GM18511 (cell line): Measurements from ENCODE around the gene ADH4.
"Not testable (repeated sequence)": the region's sequence is repeated elsewhere in the genome, so short reads cannot be mapped to it uniquely, and the experiment has no call there.

Experiments
- ATAC-seq: cut with Tn5 transposase; IDR thresholded peaks from one replicate; pipeline ENCODE4 v1.9.1; 2021; ENCODE audit warnings: mild to moderate bottlenecking, moderate library complexity; ENCODE audit not compliant: unreplicated experiment

The ADH4 gene

DNA sequence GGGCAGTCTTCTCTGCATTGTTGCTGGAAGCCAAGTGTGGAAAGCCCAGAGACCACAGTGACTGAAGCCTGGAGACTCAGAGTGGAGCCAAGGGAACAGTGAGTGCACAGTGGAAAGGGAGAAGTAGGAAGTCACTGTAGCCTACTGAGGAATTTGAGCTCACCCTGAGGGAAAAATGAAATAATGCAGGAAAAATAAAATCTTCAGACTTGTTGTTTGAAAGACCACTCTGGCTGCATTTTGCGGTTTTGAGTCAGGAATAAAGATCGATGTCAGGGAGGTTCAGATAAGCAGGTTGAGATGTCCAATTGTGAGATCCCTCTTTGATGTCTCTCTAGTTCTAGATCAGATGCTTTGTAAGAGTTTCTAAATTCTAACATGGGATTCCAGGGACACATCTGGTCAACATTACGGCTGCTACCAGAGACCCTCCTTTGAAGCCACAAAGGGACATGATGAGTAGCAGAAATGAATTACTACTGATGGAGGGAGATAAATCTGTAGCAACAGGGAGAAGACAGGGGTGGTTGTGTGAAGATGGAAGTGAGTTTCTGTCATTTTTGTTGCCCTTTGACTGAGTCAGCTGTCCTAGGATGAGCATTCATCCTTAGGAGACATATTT is 8.4 kb downstream of the ADH4 start:
- no peak for ATAC-seq

DNA sequence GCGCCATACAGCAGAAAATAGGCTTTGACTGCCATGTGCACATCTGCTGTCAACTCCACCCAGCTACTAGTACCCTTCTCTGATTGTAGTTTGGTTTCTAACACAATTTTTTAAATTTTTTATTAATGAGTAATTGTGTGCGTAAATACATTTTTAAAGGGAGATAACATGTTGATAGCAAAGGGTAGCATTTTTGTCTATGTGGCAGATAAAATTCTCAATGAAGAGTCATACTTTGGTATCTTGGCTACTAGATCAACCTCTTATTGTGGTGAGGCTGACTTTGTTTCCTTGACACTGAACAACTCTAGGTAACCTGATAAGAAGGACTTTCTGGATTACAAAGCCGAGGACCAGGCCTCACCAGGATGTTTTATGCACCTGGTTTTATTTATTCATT is 9.5 kb downstream of the ADH4 start:
- no peak for ATAC-seq

DNA sequence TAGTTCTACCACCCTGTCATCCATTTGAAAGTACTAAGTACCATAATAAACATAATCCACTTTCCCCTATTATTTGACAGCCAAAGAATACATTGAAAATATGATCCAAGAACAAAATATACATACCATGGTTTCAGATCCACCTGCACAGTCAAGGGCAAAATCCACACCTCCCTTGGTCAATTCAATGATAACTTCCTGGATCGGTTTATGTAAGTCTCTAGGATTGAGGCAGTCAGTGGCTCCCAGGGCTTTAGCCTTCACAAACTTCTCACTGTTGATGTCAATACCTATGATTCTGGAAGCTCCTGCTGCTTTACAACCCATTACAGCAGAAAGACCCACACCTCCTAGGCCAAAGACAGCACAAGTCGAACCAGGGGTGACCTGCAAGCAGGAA is 12.7 kb downstream of the ADH4 start:
- ATAC-seq, result no peak

DNA sequence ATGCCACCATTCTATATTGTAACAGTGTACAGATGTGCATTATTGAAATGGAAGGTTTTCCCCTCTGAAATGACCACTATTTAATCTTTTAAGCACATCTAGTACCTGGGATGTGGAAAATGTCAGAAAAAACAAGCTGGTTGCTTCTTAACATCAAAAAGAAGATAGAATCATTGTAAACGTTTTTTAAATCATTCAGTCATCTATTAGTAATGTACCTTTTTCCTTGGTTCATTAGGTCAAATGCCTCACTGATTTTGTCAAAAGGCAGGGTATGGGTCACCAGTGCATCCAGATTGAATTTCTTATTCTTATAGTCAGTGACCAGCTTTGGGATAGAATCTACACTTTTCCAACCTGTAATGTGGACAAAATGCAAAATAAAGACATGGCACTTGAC is 17.7 kb downstream of the ADH4 start:
- ATAC-seq, result no peak

DNA sequence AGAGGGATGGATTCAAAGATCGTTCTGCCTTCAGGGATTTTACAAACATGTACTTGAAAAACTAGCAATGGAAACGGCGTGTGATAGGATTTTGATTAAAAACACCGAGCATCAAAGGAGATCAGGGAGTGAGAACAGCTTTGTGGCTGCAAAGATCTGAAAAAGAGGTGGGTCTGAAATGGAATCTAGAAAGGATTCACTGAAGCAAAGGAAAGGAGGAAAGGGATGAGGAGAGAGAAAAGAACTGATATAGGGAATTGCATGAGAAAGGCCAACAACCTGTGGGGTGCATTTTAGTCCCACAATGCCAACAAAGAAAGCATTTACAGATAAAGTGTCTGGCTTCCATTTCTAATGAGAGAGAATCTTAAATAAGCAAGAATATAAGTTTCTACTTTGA is 23.1 kb downstream of the ADH4 start:
- no peak for ATAC-seq

DNA sequence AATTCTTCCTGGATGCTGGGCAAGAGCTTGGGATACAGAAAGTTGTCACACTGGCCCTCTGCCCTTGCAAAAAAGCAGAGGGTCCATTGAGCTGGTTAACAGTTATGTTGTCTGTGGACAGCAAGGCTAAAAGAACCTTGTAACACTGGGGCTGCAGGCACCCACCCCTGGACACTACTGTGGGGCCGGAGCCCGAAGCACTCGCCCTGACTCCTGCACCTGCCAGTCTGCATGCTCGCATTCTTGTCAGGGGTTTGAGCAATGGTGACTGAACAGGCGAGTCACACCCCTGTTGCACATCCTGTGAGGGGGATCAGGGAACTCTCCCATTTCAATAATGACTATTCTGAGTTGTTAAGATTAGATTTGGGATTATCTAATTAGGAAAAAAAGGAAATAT is 23.6 kb downstream of the ADH4 start:
- no peak for ATAC-seq

DNA sequence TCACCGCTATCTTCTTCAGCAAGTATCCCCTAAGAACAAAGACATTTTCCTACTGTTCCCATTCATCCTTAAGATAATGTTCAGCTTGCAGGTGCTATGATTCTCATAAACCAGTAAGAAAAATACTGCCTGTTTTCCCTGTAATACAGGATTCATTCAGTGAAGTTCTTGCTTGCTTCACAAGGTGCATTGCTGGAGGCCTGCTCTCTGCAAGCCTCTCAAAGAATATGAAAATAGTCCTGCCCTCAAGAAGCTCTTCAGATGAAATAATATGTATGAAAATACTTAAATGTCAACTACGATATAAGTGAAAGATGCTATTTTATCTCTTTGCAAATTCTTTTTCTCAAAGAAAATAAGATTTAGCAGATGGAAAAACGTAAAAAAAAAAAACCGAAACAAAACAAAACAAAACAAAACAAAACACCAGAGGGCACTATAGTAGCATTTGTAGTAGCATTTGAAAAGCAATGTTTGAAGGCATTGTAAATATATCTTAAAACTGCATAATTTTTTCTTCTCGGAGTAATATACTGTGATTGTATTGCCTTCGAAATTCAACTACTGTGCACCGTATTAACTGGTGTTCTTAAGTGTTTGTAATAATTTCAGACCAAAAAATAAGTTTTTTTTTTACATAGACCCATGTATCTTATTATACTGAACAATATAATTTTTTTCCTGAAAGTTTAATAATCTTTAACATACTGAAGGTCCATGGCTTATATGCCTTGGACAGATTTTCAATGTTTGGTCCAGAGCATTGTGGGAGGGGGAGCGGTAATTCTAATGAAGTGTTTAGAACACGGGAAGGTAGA is 26.0 kb downstream of the ADH4 start:
- ATAC-seq, result no peak

DNA sequence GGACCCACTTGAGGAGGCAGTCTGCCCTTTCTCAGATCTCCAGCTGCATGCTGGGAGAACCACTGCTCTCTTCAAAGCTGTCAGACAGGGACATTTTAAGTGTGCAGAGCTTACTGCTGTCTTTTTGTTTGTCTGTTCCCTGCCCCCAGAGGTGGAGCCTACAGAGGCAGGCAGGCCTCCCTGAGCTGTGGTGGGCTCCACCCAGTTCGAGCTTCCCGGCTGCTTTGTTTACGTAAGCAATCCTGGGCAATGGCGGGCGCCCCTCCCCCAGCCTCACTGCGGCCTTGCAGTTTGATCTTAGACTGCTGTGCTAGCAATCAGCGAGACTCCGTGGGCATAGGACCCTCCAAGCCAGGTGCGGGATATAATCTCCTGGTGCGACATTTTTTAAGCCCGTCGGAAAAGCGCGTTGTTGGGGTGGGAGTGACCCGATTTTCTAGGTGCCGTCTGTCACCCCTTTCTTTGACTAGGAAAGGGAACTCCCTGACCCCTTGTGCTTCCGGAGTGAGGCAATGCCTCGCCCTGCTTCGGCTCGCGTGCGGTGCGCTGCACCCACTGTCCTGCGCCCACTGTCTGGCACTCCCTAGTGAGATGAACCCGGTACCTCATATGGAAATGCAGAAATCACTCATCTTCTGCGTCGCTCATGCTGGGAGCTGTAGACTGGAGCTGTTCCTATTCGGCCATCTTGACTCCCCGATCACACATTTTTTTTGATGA is 26.8 kb downstream of the ADH4 start:
- not testable (repeated sequence) for ATAC-seq

DNA sequence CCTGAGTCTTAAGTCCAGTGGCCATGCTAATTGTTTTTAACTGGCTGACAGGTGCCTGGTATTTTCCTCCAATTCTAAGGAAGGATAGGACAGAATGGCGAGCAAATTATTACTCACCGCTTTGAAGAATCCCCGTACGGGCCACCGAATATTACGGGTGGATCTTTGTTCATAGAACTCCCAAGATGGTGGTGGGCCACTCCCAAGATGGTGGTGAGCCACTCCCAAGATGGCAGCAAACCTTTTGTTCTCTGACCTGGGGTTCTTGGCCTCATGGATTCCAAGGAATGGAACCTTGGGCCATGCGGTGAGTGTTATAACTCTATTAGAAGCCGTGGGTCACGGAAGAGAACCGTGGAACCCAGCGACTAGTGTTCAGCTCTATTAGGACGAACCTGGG is 34.8 kb downstream of the ADH4 start:
- ATAC-seq, result not testable (repeated sequence)

DNA sequence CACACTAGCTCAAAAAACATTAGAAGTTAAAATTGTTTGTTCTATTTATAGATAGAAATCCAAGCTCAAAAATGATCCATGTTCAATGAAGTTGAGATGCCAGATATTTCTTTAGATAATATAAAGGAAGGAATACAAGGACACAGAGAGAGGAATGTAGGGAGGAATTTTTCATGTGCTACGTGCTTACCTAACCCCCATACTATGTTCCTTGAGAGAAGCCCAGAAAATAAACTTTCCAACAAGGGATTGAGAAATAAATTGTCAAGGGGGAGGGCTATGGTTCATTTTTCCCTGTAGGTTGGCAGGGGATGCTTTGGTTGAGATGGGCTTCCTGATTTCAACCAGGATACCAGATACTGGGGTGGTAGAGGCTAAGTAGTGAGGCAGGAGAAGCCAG is 39.9 kb downstream of the ADH4 start:
- no peak for ATAC-seq

DNA sequence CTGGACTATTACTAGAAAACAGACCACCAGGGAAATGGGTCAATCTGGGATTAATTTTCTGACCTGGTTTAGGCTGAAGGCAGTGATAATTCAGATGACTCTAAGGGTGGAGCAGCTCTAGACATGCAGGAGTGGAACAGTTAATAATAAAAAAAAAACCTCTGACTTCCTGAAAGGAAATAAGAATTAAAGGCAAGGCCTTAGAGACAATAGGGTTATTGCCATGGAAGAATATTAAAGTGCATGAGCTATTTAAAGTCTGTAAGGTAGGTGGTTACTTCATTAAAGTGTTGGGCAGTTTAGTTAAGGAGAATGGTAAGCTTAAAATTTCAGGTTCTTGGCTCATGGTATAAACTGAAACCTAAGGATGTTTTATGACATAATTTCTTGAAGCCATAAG is 40.9 kb downstream of the ADH4 start:
- ATAC-seq, result no peak

DNA sequence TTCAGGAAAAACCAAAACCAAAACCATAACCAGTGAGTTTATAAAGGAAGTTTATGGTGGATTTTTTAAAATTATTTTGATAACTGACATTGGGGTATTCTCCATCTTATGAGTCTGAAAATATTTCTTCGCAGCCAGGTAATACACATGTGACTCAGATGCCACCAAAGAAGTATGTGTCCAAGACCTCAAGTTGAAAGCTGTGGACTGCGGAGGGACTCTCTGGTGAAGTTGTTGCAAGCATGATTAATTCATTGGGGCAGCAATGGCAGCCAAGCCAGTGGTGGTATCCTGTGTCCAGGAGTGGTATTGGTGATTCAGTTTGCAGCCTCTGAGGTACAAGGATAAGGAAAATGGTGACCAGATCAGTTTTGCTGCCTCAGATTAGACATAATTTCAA is 41.5 kb downstream of the ADH4 start:
- ATAC-seq, result no peak

DNA sequence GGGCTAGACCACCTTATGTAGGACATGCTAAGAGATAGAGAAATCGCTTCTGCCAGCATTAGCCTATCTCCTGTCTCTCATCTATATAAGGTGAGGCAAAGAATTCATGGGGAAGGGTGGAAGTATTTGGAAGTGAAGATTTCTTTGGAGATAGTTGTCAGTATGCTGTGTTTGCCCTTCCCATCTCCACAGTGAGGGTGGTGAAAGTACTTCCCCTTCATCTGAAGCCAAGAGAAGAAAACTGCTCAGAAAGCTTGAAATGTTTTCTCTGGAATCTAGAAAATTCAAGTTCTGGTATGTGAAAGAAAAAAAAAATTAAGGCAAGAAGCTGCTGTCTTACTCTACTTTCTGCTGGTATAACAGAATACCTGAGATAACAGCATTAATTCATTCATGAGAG is 43.2 kb downstream of the ADH4 start:
- no peak for ATAC-seq

DNA sequence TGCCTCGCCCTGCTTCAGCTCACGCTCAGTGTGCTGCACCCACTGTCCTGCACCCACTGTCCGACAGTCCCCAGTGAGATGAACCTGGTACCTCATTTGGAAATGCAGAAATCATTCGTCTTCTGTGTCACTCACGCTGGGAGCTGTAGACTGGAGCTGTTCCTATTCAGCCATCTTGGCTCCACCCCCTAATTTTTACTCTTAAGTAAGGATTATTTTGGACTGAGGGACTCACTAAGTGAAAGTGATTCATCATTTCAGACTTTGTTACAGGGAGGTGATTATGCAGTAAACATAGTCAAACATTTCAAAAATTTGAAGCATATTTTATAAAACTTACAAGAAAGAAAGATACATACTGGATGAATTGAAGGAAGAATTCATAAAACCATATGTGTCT is 44.3 kb downstream of the ADH4 start:
- not testable (repeated sequence) for ATAC-seq

DNA sequence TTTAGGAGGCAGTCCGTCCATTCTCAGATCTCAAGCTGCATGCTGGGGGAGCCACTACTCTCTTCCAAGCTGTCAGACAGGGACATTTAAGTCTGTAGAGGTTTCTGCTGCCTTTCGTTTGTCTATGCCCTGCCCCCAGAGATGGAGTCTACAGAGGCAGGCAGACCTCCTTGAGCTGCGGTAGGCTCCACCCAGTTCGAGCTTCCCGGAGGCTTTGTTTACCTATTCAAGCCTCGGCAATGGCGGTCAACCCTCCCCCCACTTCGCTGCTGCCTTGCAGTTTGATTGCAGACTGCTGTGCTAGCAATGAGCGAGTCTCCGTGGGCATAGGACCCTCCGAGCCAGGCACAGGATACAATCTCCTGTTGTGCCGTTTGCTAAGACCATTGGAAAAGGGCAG is 44.8 kb downstream of the ADH4 start:
- no peak for ATAC-seq

DNA sequence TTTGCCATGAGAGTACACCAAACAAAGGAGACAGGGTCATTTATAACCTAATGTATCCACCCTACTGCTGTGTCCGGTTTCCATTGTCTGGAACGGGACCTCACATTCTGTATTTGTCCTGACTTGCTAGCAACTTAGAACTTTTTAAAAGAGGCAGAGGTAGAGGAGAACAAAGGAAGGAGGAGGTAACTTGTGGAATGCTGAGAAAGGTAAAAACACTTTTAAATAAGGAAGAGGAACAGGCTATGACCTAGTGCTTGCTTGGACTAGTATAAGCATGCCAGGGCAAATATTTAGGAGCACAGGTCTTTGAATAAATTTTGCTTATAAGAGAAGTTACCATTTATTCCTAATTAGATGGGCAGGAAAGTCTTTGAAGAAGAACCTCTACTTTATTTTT is 52.3 kb downstream of the ADH4 start:
- ATAC-seq, result not testable (repeated sequence)

DNA sequence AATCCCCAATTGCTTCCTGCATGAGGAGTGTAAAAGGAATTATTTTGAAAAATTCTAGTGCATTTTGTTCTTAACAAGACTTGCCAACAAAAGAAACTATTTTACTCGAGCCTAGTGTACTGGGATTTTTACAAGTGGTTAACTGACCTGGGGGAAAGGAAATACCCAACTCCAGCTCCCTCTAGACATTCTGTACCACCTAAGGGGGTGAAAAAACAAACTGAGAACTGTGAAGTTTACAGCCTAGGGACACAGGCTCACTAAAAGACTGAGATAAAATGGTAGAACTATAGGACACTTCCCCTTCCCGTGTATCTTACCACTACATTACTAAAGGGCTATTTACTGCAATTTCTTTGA is 52.9 kb downstream of the ADH4 start:
- no peak for ATAC-seq

DNA sequence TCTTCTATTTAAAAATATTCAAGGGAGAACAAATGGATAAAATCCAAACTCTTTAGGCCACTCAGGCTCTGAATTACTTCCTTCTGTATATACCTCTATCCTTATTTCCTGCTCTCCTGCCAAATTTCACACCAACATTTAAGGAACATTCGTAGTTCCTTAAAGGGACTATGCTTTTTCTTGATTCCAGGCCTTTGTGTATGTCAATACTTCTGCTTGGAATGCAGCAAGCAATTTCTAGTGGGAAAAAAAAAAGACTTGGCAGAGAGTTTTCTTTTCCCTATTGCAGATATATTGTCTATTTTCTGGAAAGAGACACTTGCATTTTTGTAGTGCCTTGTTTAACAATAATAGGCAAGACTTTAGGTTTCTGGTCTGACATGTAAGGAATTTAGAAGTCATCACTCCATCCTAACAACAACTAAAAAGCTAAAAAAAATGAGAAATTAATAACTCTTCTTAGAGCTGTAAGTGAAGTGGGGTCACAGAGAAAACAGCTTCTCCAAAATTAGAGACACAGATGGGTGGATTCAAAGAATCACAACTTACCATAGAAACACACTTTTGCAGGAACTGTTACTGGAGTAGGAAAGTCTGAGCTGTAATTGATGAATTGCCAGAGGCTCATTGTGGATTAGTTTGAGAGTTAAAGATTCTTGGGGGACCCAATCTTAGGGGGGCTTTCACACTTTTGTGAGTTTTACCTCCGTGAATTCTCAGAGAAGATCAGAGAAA is 53.4 kb downstream of the ADH4 start:
- ATAC-seq, result no peak

DNA sequence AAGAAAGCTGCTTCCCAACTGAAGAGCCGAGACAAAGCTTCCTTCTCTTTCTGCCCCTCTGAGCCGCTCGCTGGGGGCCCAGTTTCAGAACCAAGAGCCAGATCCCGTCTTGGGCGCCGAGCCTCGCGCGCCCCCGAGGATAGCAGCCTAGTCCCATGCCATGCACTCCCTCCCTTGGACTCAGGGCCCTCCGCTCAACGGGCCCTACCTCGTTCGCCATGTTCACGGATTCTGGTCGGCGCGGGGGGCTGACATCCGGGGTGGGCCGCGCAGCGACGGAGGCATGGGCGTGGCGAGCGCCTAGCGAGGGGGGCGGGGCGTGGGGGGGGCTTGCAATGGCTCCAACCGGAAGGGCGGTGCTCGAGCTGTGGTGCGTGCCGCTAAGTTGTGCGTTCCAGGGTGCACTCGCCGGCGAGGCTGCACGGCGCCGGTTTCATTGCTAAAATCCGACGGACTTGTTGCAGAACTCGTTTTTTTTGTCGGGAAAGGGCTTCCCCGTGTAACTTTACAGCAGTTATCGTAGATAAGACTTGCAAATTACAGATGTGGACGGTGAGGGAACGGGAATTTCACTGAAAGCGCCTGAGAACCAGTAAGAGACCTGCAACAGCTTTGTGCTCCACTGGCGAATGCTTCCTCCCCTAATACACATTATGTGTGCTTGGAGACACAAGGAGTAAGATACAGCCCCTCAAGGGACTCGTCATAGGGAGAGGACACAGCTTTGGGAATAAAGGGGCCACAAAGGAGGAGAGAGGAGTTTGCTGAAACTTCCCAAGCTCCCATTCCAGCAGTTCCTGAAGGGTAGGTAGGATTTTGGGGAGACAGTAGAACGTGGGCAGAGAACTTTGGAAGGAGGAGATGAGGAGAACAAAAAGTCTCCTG is 55.4 kb downstream of the ADH4 start, which contains the start of gene ADH5:
Gene ADH5, minus strand, starts transcription at position 308 of the 885 bp plus-strand sequence. Its CDS starts 88 bp downstream, at position 220.
- peak; percentile 93 for ATAC-seq

DNA sequence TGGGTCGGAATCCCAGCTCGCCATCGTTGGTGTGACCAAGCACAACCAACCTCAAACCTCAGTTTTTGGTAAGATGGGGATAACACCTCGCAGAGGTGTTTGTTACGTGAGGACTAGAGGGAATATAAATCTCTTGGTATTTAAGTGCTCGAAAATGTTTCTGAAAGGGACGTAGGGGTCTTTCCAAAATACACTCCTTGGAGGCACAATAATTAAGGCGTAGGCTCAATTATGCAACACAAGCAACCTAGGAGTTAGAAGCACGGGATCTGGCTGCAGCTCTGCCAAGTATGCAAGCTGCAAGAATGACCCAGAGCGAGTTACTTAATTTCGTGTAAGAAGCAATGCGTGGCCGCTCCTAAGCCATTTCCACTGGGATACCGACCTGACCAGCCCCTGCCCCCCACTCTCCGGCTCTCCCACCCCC is 56.1 kb downstream of the ADH4 start:
- peak; percentile 39 for ATAC-seq
